Neural cell (in vitro differentiated cells): ENCODE data around the gene SMPD3. TPM values are rescaled to one million over a fixed set of nuclear protein-coding genes. Genes with fewer than 3 reads are reported as not detected.

ENCODE experiments used
- H2AFZ ChIP-seq: fragments of 200-600, 300-800 bp; sonication (generic), shearing (Covaris generic); 2 replicates; pipeline ENCODE4 v1.6.0; 2014; ENCODE audit warnings: low read depth, mild to moderate bottlenecking, antibody characterized with exemption, low read length, moderate library complexity
- H3F3A ChIP-seq: fragments of 200-600 bp; shearing (Covaris generic); 2 replicates; pipeline ENCODE4 v1.6.1; 2016; ENCODE audit warnings: mild to moderate bottlenecking, moderate library complexity, mixed read lengths, antibody characterized with exemption, low read length; ENCODE audit not compliant: insufficient read depth, poor library complexity, severe bottlenecking
- H3K27ac ChIP-seq: fragments of 200-600, 300-800 bp; sonication (generic), shearing (Covaris generic); 2 replicates; pipeline ENCODE4 v1.5.1; 2014; ENCODE audit warnings: mild to moderate bottlenecking, low read length, moderate library complexity
- H3K27me3 ChIP-seq: fragments of 300-800, 200-600 bp; sonication (generic), shearing (Covaris generic); 2 replicates; pipeline ENCODE4 v1.6.0; 2014; ENCODE audit warnings: mild to moderate bottlenecking, low read depth, low read length, moderate library complexity; ENCODE audit not compliant: insufficient read depth
- H3K36me3 ChIP-seq: fragments of 300-800, 200-600 bp; sonication (generic), shearing (Covaris generic); 2 replicates; pipeline ENCODE4 v1.5.1; 2014; ENCODE audit warnings: mild to moderate bottlenecking, antibody characterized with exemption, low read length, moderate library complexity; ENCODE audit not compliant: insufficient read depth
- H3K4me2 ChIP-seq: fragments of 300-800, 200-600 bp; sonication (generic), shearing (Covaris generic); 2 replicates; pipeline ENCODE4 v1.6.0; 2014; ENCODE audit warnings: mild to moderate bottlenecking, low read length
- H3K4me3 ChIP-seq: fragments of 300-800, 200-600 bp; sonication (generic), shearing (Covaris generic); 2 replicates; pipeline ENCODE4 v1.5.1; 2014; ENCODE audit warnings: mild to moderate bottlenecking, low read length, moderate library complexity
- H3K79me2 ChIP-seq: fragments of 200-600 bp; shearing (Covaris generic); replicated peaks from 2 replicates; pipeline ENCODE4 v1.6.0; 2014; ENCODE audit warnings: mild to moderate bottlenecking, low read length, moderate library complexity; ENCODE audit not compliant: insufficient read depth
- H3K9ac ChIP-seq: fragments of 300-800, 200-600 bp; sonication (generic), shearing (Covaris generic); 2 replicates; pipeline ENCODE4 v1.6.1; 2016; ENCODE audit warnings: mild to moderate bottlenecking, low read length, mixed read lengths
- H3K9me2 ChIP-seq: fragments of 200-600 bp; shearing (Covaris generic); 2 replicates; pipeline ENCODE4 v1.6.1; 2016; ENCODE audit warnings: mild to moderate bottlenecking, low read length, mixed read lengths; ENCODE audit not compliant: insufficient read depth
- H3K9me3 ChIP-seq: fragments of 200-600, 300-800 bp; sonication (generic), shearing (Covaris generic); 2 replicates; pipeline ENCODE4 v1.6.1; 2016; ENCODE audit warnings: mild to moderate bottlenecking, mixed run types, low read length, moderate library complexity, mixed read lengths
- H4K20me1 ChIP-seq: fragments of 200-600 bp; shearing (Covaris generic); 2 replicates; pipeline ENCODE4 v1.6.1; 2016; ENCODE audit warnings: mild to moderate bottlenecking, mixed run types; ENCODE audit not compliant: insufficient read depth
- CTCF ChIP-seq: fragments of 450-650 bp; IDR thresholded peaks from 2 replicates; pipeline ENCODE4 v1.5.1; 2014; ENCODE audit warnings: antibody characterized with exemption, mild to moderate bottlenecking, moderate library complexity; ENCODE audit not compliant: poor library complexity, severe bottlenecking
- EP300 ChIP-seq: fragments of 450-650 bp; conservative IDR thresholded peaks from 2 replicates; pipeline ENCODE4 v1.6.1; 2014; ENCODE audit warnings: antibody characterized with exemption, mild to moderate bottlenecking, moderate library complexity; ENCODE audit not compliant: poor library complexity, severe bottlenecking
- EZH2 ChIP-seq: fragments of 200-600, 300-800 bp; shearing (Covaris generic), sonication (generic); IDR thresholded peaks from 2 replicates; pipeline ENCODE4 v1.6.1; 2014; ENCODE audit warnings: antibody characterized with exemption, low read length, borderline replicate concordance, mild to moderate bottlenecking; ENCODE audit not compliant: insufficient read depth, poor library complexity, severe bottlenecking
- MXI1 ChIP-seq: fragments of 450-650 bp; conservative IDR thresholded peaks from 2 replicates; pipeline ENCODE4 v1.6.1; 2014; ENCODE audit warnings: antibody characterized with exemption, mild to moderate bottlenecking; ENCODE audit not compliant: poor library complexity, severe bottlenecking
- POLR2AphosphoS5 ChIP-seq: IDR thresholded peaks from 2 replicates; pipeline ENCODE4 v1.6.1; 2012
- RAD21 ChIP-seq: fragments of 450-650 bp; conservative IDR thresholded peaks from 2 replicates; pipeline ENCODE4 v1.6.1; 2014; ENCODE audit warnings: antibody characterized with exemption, mild to moderate bottlenecking, moderate library complexity
- REST ChIP-seq: IDR thresholded peaks from 2 replicates; pipeline ENCODE4 v1.6.1; 2012; ENCODE audit warnings: borderline replicate concordance
- SMC3 ChIP-seq: fragments of 450-650 bp; conservative IDR thresholded peaks from 2 replicates; pipeline ENCODE4 v1.6.1; 2014; ENCODE audit warnings: antibody characterized with exemption, mild to moderate bottlenecking, moderate library complexity; ENCODE audit not compliant: poor library complexity
- TAF1 ChIP-seq: IDR thresholded peaks from 2 replicates; pipeline ENCODE4 v1.6.1; 2012; ENCODE audit warnings: low read depth
- polyA plus RNA-seq: library from polyadenylated mRNA; depleted of rRNA; stranded (reverse); fragments of >200 nt; gene quantifications from 2 replicates; pipeline ENCODE4 v1.2.3, GENCODE V29; 2014

Gene SMPD3
- polyA plus RNA-seq, 1 donor from 2014 or later, result 42.7 TPM

- no peak overlapping the region for H2AFZ ChIP-seq
- no peaks in the 10 kb centered on the region for H4K20me1 ChIP-seq
- H3K79me2 ChIP-seq, result no peaks in the 10 kb centered on the region
- H3K4me3 ChIP-seq, result no peak overlapping the region
- no peaks in the 10 kb centered on the region for H3K9me2 ChIP-seq
- H3K9me3 ChIP-seq, result no peaks in the 10 kb centered on the region
- H3K36me3 ChIP-seq, result no peaks in the 10 kb centered on the region
- no peaks in the 10 kb centered on the region for H3K27me3 ChIP-seq
- no peak overlapping the region for H3K4me2 ChIP-seq
- no peak overlapping the region for H3K9ac ChIP-seq
- H3F3A ChIP-seq, result no peaks in the 10 kb centered on the region
- H3K27ac ChIP-seq, result no peak overlapping the region
- TF ChIP-seq EP300 (no peak), REST (no peak), CTCF (no peak), SMC3 (no peak), POLR2AphosphoS5 (no peak), MXI1 (no peak)
These were observed 83.7 kb downstream of the SMPD3 start for GRCh38 chr16:68364561-68364998.

- H3K36me3 ChIP-seq, result no peaks in the 10 kb centered on the region
These were observed 84.4 kb downstream of the SMPD3 start for GRCh38 chr16:68363658-68364521.

More at GRCh38 chr16:68363658-68364521, 84.4 kb downstream of the SMPD3 start:
- no peaks in the 10 kb centered on the region for H3K27me3 ChIP-seq
- H3K9me3 ChIP-seq, result no peaks in the 10 kb centered on the region
- H3K27ac ChIP-seq, result no peak overlapping the region
- H3K79me2 ChIP-seq, result no peaks in the 10 kb centered on the region
- no peak overlapping the region for H2AFZ ChIP-seq
- no peak overlapping the region for H3K4me3 ChIP-seq
- no peak overlapping the region for H3K9ac ChIP-seq
- no peak overlapping the region for H3K4me2 ChIP-seq
- H4K20me1 ChIP-seq, result no peaks in the 10 kb centered on the region
- no peaks in the 10 kb centered on the region for H3F3A ChIP-seq
- TF ChIP-seq CTCF (no peak), SMC3 (no peak), EP300 (no peak), TAF1 (no peak), POLR2AphosphoS5 (no peak), EZH2 (no peak), RAD21 (no peak), MXI1 (no peak), REST (no peak)
- no peaks in the 10 kb centered on the region for H3K9me2 ChIP-seq
